Body of pancreas (tissue), 4 donors: ENCODE results near the gene SLC22A6. TPM values are rescaled to one million over a fixed set of nuclear protein-coding genes. Genes with fewer than 3 reads are reported as not detected.
"Not testable (repeated sequence)": the region's sequence is repeated elsewhere in the genome, so short reads cannot be mapped to it uniquely, and the experiment has no call there.

Experiments
- ATAC-seq: fragments of 150-250 bp; one replicate; pipeline ENCODE4 v1.9.1; 2016
- DNase-seq, 4 donors: peaks; one replicate each; pipeline ENCODE4 v3.0.0-alpha.2; 2019
- H3K27ac ChIP-seq, 4 donors: fragments of 200-600 bp; sonication (generic); 1 replicate in 3 of 4; 2 replicates in 1 of 4; pipeline versions ENCODE4 v1.5.1 to v1.6.1; 2016 to 2019; ENCODE audit warnings: mild to moderate bottlenecking in 1 of 4, mixed read lengths in 1 of 4, moderate library complexity in 1 of 4
- H3K27me3 ChIP-seq, 2 donors: fragments of 200-600 bp; sonication (generic); one replicate each; pipeline ENCODE4 v1.6.0; 2016; ENCODE audit warnings: mild to moderate bottlenecking in 1 of 2
- H3K36me3 ChIP-seq, 2 donors: fragments of 200-600 bp; sonication (generic); replicated peaks in 1 of 2; 2 replicates each; pipeline ENCODE4 v1.5.1; 2016; ENCODE audit warnings: low read depth in 2 of 2; ENCODE audit not compliant: insufficient read depth in 1 of 2
- H3K4me1 ChIP-seq: fragments of 200-600 bp; sonication (generic); one replicate; pipeline ENCODE4 v1.6.0; 2016
- H3K4me3 ChIP-seq, 2 donors: fragments of 200-600 bp; sonication (generic); 1 replicate in 1 of 2; 2 replicates in 1 of 2; pipeline ENCODE4 v1.5.1; 2016 to 2019
- H3K9me3 ChIP-seq, 3 donors: fragments of 200-600 bp; sonication (generic); 1 replicate in 2 of 3; 2 replicates in 1 of 3; pipeline ENCODE4 v1.5.1; 2016
- CTCF ChIP-seq, 7 experiments: fragments of 450-650 bp in 4 of 7; fragments of 200-600 bp in 3 of 7; sonication (generic) in 3 of 7; IDR thresholded peaks; one replicate each; pipeline ENCODE4 v1.5.1; 2016 to 2019; ENCODE audit warnings: antibody characterized with exemption in 7 of 7
- POLR2A ChIP-seq, 3 donors: fragments of 450-650 bp; IDR thresholded peaks; one replicate each; pipeline ENCODE4 v1.6.1; 2016; ENCODE audit warnings: antibody characterized with exemption in 3 of 3, mild to moderate bottlenecking in 2 of 3
- WGBS, 2 donors: methylation state at CpG; one replicate each; pipeline ENCODE4 v1.1.5; 2017; 5-methylcytosine and 5-hydroxymethylcytosine counted together
- intact Hi-C: fragments of 100-400 bp; cut with DNase I; formaldehyde crosslinking; loops from one replicate; pipeline ENCODE4 v1.15.1; 2023
- total RNA-seq, 2 donors: library from RNA; depleted of rRNA; stranded (reverse); fragments of >200 nt; gene quantifications; one replicate each; pipeline ENCODE4 v1.1.0, GENCODE V29; 2016

The SLC22A6 gene
- total RNA-seq, 2 donors from 2014 or later: not detected

GRCh38 chr11:62948765-62949320 lies 35.9 kb downstream of the SLC22A6 start:
- intact Hi-C loops: no loop called here
- 74 to 87% methylated on average over 7 of the region's 7 CpGs for WGBS, 2 donors
- TF ChIP-seq POLR2A (IDR thresholded peaks at IDR 0.05) (no peak), CTCF (IDR thresholded peaks at IDR 0.05) (no peak)
- no peaks in the 10 kb centered on the region for H3K9me3 ChIP-seq
- no peak overlapping the region for H3K27ac ChIP-seq
- ATAC-seq (no peak), DNase-seq (no peak)
- no peaks in the 10 kb centered on the region for H3K4me1 ChIP-seq
- no peak overlapping the region for H3K4me3 ChIP-seq
- no peaks in the 10 kb centered on the region for H3K27me3 ChIP-seq
- H3K36me3 ChIP-seq: no peaks in the 10 kb centered on the region

- H3K27ac ChIP-seq, H3K4me3 ChIP-seq, DNase-seq, ATAC-seq, H3K9me3 ChIP-seq, H3K27me3 ChIP-seq, H3K36me3 ChIP-seq, intact Hi-C loops, H3K4me1 ChIP-seq: not testable (repeated sequence)
- 95 to 96% methylated on average over 10 of the region's 10 CpGs for WGBS, 2 donors
These were observed 39.2 kb downstream of the SLC22A6 start for GRCh38 chr11:62945538-62945937.

- H3K36me3 ChIP-seq, intact Hi-C loops, H3K4me3 ChIP-seq, DNase-seq, ATAC-seq, H3K4me1 ChIP-seq, H3K27ac ChIP-seq, H3K27me3 ChIP-seq, H3K9me3 ChIP-seq: not testable (repeated sequence)
- WGBS, 2 donors: 86 to 90% methylated on average over 2 of the region's 2 CpGs
These were observed 47.2 kb downstream of the SLC22A6 start for GRCh38 chr11:62937528-62937927.

- ATAC-seq: no peak
- intact Hi-C loops: no loop called here
- H3K27me3 ChIP-seq: no peaks in the 10 kb centered on the region
These were observed 50.3 kb downstream of the SLC22A6 start for GRCh38 chr11:62934496-62934785.

GRCh38 chr11:62933750-62934495 lies 50.8 kb downstream of the SLC22A6 start:
- 86 to 89% methylated on average over 3 to 5 of the region's 5 CpGs for WGBS, 2 donors
- no peaks in the 10 kb centered on the region for H3K27me3 ChIP-seq
- no peak for ATAC-seq
- H3K9me3 ChIP-seq: no peaks in the 10 kb centered on the region
- H3K4me3 ChIP-seq: no peak overlapping the region
- H3K4me1 ChIP-seq: no peaks in the 10 kb centered on the region
- TF ChIP-seq POLR2A (IDR thresholded peaks at IDR 0.05): no peak
- no peak for TF ChIP-seq CTCF (IDR thresholded peaks at IDR 0.05)
- H3K36me3 ChIP-seq: no peaks in the 10 kb centered on the region
- no peak overlapping the region for H3K27ac ChIP-seq
- DNase-seq: no peak
- intact Hi-C loops: no loop called here

More at GRCh38 chr11:62934496-62934785, 50.3 kb downstream of the SLC22A6 start:
- DNase-seq: no peak
- TF ChIP-seq POLR2A (IDR thresholded peaks at IDR 0.05) (no peak), CTCF (IDR thresholded peaks at IDR 0.05) (no peak)
- Histone ChIP-seq H3K4me1 (no peaks in the 10 kb centered on the region), H3K9me3 (no peaks in the 10 kb centered on the region), H3K36me3 (no peaks in the 10 kb centered on the region), H3K27ac (no peak overlapping the region), H3K4me3 (no peak overlapping the region)
- 37 to 38% methylated on average over 1 of the region's 1 CpG for WGBS, 2 donors

GRCh38 chr11:62933285-62933684 lies 51.5 kb downstream of the SLC22A6 start:
- Histone ChIP-seq H3K4me3 (no peak overlapping the region), H3K27ac (no peak overlapping the region), H3K27me3 (no peaks in the 10 kb centered on the region), H3K36me3 (no peaks in the 10 kb centered on the region), H3K4me1 (no peaks in the 10 kb centered on the region), H3K9me3 (no peaks in the 10 kb centered on the region)
- intact Hi-C loops: no loop called here
- no peak for ATAC-seq
- 66 to 73% methylated on average over 13 of the region's 13 CpGs for WGBS, 2 donors
- no peak for DNase-seq
- TF ChIP-seq CTCF (IDR thresholded peaks at IDR 0.05): no peak
